HepG2 (cell line): ENCODE measurements around the gene NOP14. TPM values are rescaled to one million over a fixed set of nuclear protein-coding genes. Genes with fewer than 3 reads are reported as not detected.
"Not testable (repeated sequence)": the region's sequence is repeated elsewhere in the genome, so short reads cannot be mapped to it uniquely, and the experiment has no call there.

Experiments
- ATAC-seq: fragments of 200-7000 bp; cut with Tn5 transposase; 3 replicates; pipeline ENCODE4 v1.9.1; 2020; ENCODE audit warnings: mild to moderate bottlenecking, moderate library complexity
- BruUV-seq: library from RNA; stranded (reverse); fragments of 400-500 nt; replicated peaks from 2 replicates; lab custom pipeline; 2021; lab: Mats Ljungman, UMichigan
- CTCF ChIA-PET: fragments of 300-600 bp; formaldehyde crosslinking; extraction: SDS; loops from one replicate; lab custom pipeline; 2021; ENCODE audit warnings: low total read pairs, inconsistent platforms, low intra/inter-chr PET ratio; lab: Yijun Ruan, JAX
- POLR2A ChIA-PET: fragments of 350-600 bp; sonication (Branson Sonifier 250); formaldehyde crosslinking; loops from one replicate; lab custom pipeline; 2020; ENCODE audit warnings: antibody characterized with exemption, inconsistent platforms; lab: Yijun Ruan, JAX
- DNase-seq: peaks from one replicate; pipeline ENCODE4 v3.0.0-alpha.2; 2015; ENCODE audit warnings: low spot score
- FAIRE-seq: peaks from 3 replicates; lab custom pipeline; 2011; peaks lifted over from hg19 to GRCh38; lab: Jason Lieb, UNC
- H2AFZ ChIP-seq: one replicate; pipeline ENCODE4 v1.6.1; 2011; ENCODE audit warnings: low read length, inconsistent platforms
- H3K27ac ChIP-seq: fragments of 300-600 bp; 3 replicates; pipeline ENCODE4 v1.8.0; 2011; ENCODE audit warnings: mixed run types, mild to moderate bottlenecking, mixed read lengths, low read length, inconsistent platforms; ENCODE audit not compliant: insufficient read depth; ENCODE audit errors: extremely low read length
- H3K27me3 ChIP-seq, 2 experiments: fragments of 200-600 bp in 1 of 2; 2 replicates in 1 of 2; 3 replicates in 1 of 2; pipeline versions ENCODE4 v1.6.0 to v1.8.0; 2011; ENCODE audit warnings: low read length in 2 of 2, mild to moderate bottlenecking in 2 of 2, moderate library complexity in 2 of 2, inconsistent platforms in 1 of 2; ENCODE audit not compliant: insufficient read depth in 2 of 2, control insufficient read depth in 1 of 2
- H3K36me3 ChIP-seq, 2 experiments: fragments of 200-600 bp in 1 of 2; replicated peaks in 1 of 2; 2 replicates in 1 of 2; 3 replicates in 1 of 2; pipeline versions ENCODE4 v1.5.1 to v1.8.0; 2011; ENCODE audit warnings: low read length in 2 of 2, inconsistent platforms in 1 of 2; ENCODE audit not compliant: insufficient read depth in 2 of 2, control insufficient read depth in 1 of 2
- H3K4me1 ChIP-seq: 2 replicates; pipeline ENCODE4 v1.5.1; 2012; ENCODE audit warnings: low read length, inconsistent platforms; ENCODE audit not compliant: insufficient read depth
- H3K4me2 ChIP-seq: 2 replicates; pipeline ENCODE4 v1.6.0; 2011; ENCODE audit warnings: low read depth, low read length, inconsistent platforms
- H3K4me3 ChIP-seq, 3 experiments: fragments of 200-600 bp in 1 of 3; sonication (generic), shearing (Covaris generic) in 1 of 3; replicated peaks in 1 of 3; 2 replicates each; pipeline ENCODE4 v1.5.1; 2011 to 2016; ENCODE audit warnings: low read length in 3 of 3, inconsistent platforms in 2 of 3, low read depth in 2 of 3, mild to moderate bottlenecking in 2 of 3, control low read depth in 1 of 3, mixed read lengths in 1 of 3; ENCODE audit not compliant: insufficient read depth in 1 of 3
- H3K79me2 ChIP-seq: one replicate; pipeline ENCODE4 v1.6.1; 2011; ENCODE audit warnings: low read length, inconsistent platforms; ENCODE audit not compliant: insufficient read depth
- H3K9ac ChIP-seq: 2 replicates; pipeline ENCODE4 v1.6.0; 2011; ENCODE audit warnings: mild to moderate bottlenecking, low read depth, low read length, inconsistent platforms; ENCODE audit not compliant: insufficient read depth
- H3K9me3 ChIP-seq: 2 replicates; pipeline ENCODE4 v1.5.1; 2012; ENCODE audit warnings: mild to moderate bottlenecking, low read length
- H4K20me1 ChIP-seq: 2 replicates; pipeline ENCODE4 v1.6.0; 2011; ENCODE audit warnings: inconsistent platforms, mild to moderate bottlenecking, low read length, moderate library complexity; ENCODE audit not compliant: insufficient read depth
- MTA3 ChIP-seq: sonication (generic); formaldehyde crosslinking; IDR thresholded peaks from 2 replicates; pipeline ENCODE4 v1.4.0; 2020; ENCODE audit warnings: missing genetic modification reagents
- NAIF1 ChIP-seq: sonication (generic); formaldehyde crosslinking; IDR thresholded peaks from 2 replicates; pipeline ENCODE4 v1.5.0; 2020; ENCODE audit warnings: mild to moderate bottlenecking, missing genetic modification reagents, borderline replicate concordance
- SIX4 ChIP-seq: sonication (generic); formaldehyde crosslinking; IDR thresholded peaks from 2 replicates; pipeline ENCODE4 v1.4.0; 2020; ENCODE audit warnings: missing genetic modification reagents
- ZFP36 ChIP-seq: fragments of 150-350 bp; IDR thresholded peaks from 2 replicates; pipeline ENCODE4 v1.6.1; 2018; ENCODE audit warnings: borderline replicate concordance, low read length, low read depth; ENCODE audit not compliant: partially characterized antibody
- ZMAT5 ChIP-seq: sonication (generic); formaldehyde crosslinking; IDR thresholded peaks from 2 replicates; pipeline ENCODE4 v1.5.0; 2020; ENCODE audit warnings: mild to moderate bottlenecking, low read depth, missing genetic modification reagents, borderline replicate concordance
- ZNF160 ChIP-seq: sonication (generic); formaldehyde crosslinking; IDR thresholded peaks from 2 replicates; pipeline ENCODE4 v1.8.0; 2022; ENCODE audit warnings: mild to moderate bottlenecking, inconsistent platforms, missing genetic modification reagents
- ZNF34 ChIP-seq: sonication (generic); formaldehyde crosslinking; IDR thresholded peaks from 2 replicates; pipeline ENCODE4 v1.4.0; 2020; ENCODE audit warnings: mild to moderate bottlenecking, missing genetic modification reagents, borderline replicate concordance
- ZNF431 ChIP-seq: sonication (generic); formaldehyde crosslinking; IDR thresholded peaks from 2 replicates; pipeline ENCODE4 v1.9.0; 2022; ENCODE audit warnings: missing genetic modification reagents, low read depth, mild to moderate bottlenecking, borderline replicate concordance
- ZNF749 ChIP-seq: sonication (generic); formaldehyde crosslinking; IDR thresholded peaks from 2 replicates; pipeline ENCODE4 v1.8.0; 2022; ENCODE audit warnings: mild to moderate bottlenecking, missing genetic modification reagents, moderate library complexity, borderline replicate concordance
- WGBS: methylation state at CpG from one replicate; pipeline ENCODE4 v1.1.6; 2017; ENCODE audit warnings: low lambda C conversion rate; 5-methylcytosine and 5-hydroxymethylcytosine counted together
- in situ Hi-C: cut with HindIII; loops from 2 replicates; pipeline ENCODE4 v1.10.0; 2017; ENCODE audit warnings: low pct_unique_long_range_greater_than_20kb; ENCODE audit not compliant: extremely low pct_ligation_motif_present
- intact Hi-C: fragments of 100-400 bp; cut with micrococcal nuclease; formaldehyde crosslinking; loops from one replicate; pipeline ENCODE4 v1.10.0; 2022; ENCODE audit not compliant: unreplicated experiment
- polyA plus RNA-seq, 8 experiments: library from polyadenylated mRNA; depleted of rRNA in 3 of 8; stranded (reverse) in 7 of 8; unstranded in 1 of 8; fragments of >200 nt; fragmentation: Illumina TruSeq in 4 of 8; extraction: Trizol in 4 of 8; gene quantifications; 2 replicates each; pipeline versions ENCODE4 v1.2.1 to v1.2.3, GENCODE V29; 2011 to 2016; ENCODE audit warnings: low read depth in 4 of 8, missing spikeins in 1 of 8, mixed read lengths in 1 of 8; ENCODE audit not compliant: insufficient read depth in 1 of 8
- total RNA-seq, 5 experiments: library from RNA; depleted of rRNA; stranded (reverse); fragments of >200 nt; fragmentation: Illumina TruSeq; extraction: Trizol; gene quantifications; 2 replicates each; pipeline ENCODE4 v1.2.3, GENCODE V29; 2016; ENCODE audit warnings: low read depth in 1 of 5
- TF ChIP-seq, protein P1 (sequence below): sonication (generic); formaldehyde crosslinking; IDR thresholded peaks from 2 replicates; pipeline ENCODE4 v1.5.0; 2020; ENCODE audit warnings: missing genetic modification reagents

The NOP14 gene
- total and polyA plus RNA-seq, 2 of the 13 experiments (the other 11 are each of a cell fraction or from before 2014, with no cell fraction given): 6.9 to 47.9 TPM

DNA sequence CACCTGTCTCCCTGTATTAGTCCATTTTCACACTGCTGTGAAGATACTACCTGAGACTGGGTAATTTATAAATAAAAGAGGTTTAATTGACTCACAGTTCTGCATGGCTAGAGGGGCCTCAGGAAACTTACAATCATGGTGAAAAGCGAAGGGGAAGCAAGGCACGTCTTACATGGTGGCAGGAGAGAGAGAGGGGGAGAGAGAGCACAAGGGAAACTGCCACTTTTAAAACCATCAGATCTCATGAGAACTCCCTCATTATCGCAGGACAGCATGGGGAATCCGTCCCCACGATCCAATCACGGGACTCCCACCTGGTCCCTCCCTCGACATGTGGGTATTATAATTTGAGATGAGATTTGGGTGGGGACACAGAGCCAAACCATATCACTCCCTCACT, 20.5 kb upstream of the NOP14 start:
- H3K79me2 ChIP-seq, H3K9ac ChIP-seq, H3K27ac ChIP-seq, H2AFZ ChIP-seq, H3K9me3 ChIP-seq, intact Hi-C loops, BruUV-seq, POLR2A ChIA-PET, H3K4me2 ChIP-seq, H3K36me3 ChIP-seq, H3K4me3 ChIP-seq, DNase-seq, ATAC-seq, H4K20me1 ChIP-seq, FAIRE-seq, CTCF ChIA-PET, H3K4me1 ChIP-seq: not testable (repeated sequence)
- in situ Hi-C loops: loop anchor here (5.0 kb wide), 1 partner anchor 54 kb away; no protein-coding TSS in a partner anchor
- TF ChIP-seq ZNF431 (CRISPR knock-in tag): 0 out of 2 replicates have a peak, but pooled peaks have one; percentile 43
- H3K27me3 ChIP-seq: peaks cover 1 to 10% of the 10 kb centered on the region in 2 experiments; a peak in 3 of 5 replicates
- WGBS: 13% methylated on average over 7 of the region's 7 CpGs

GRCh38 chr4:2982012-2982411, 18.8 kb upstream of the NOP14 start:
- Histone ChIP-seq H3K27ac (no peak overlapping the region), H3K79me2 (no peaks in the 10 kb centered on the region), H4K20me1 (no peaks in the 10 kb centered on the region), H3K27me3 (peaks cover 1 to 4% of the 10 kb centered on the region in 2 experiments; a peak in 2 of 5 replicates), H2AFZ (no peak overlapping the region), H3K4me2 (no peak overlapping the region), H3K4me3 (no peak overlapping the region), H3K36me3 (no peaks in the 10 kb centered on the region), H3K9me3 (no peaks in the 10 kb centered on the region), H3K4me1 (peaks cover 15% of the 10 kb centered on the region), H3K9ac (no peak overlapping the region)
- DNase-seq (no peak), ATAC-seq (no peak), FAIRE-seq (no peak)
- TF ChIP-seq ZFP36: no peak
- no peak for TF ChIP-seq MTA3 (CRISPR knock-in tag)
- TF ChIP-seq ZNF160: no peak
- no peak for TF ChIP-seq ZMAT5 (CRISPR knock-in tag)
- TF ChIP-seq ZNF34 (CRISPR knock-in tag): no peak
- no peak for TF ChIP-seq ZNF749 (CRISPR knock-in tag)
- TF ChIP-seq, protein P1, sequence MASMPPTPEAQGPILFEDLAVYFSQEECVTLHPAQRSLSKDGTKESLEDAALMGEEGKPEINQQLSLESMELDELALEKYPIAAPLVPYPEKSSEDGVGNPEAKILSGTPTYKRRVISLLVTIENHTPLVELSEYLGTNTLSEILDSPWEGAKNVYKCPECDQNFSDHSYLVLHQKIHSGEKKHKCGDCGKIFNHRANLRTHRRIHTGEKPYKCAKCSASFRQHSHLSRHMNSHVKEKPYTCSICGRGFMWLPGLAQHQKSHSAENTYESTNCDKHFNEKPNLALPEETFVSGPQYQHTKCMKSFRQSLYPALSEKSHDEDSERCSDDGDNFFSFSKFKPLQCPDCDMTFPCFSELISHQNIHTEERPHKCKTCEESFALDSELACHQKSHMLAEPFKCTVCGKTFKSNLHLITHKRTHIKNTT (CRISPR knock-in tag): no peak
- no peak for TF ChIP-seq NAIF1
- TF ChIP-seq SIX4: no peak
- in situ Hi-C loops (loop anchor here (5.0 kb wide), 1 partner anchor 55 kb away; no protein-coding TSS in a partner anchor), intact Hi-C loops (no loop called here)
- POLR2A ChIA-PET: no interaction called here
- 41% methylated on average over 3 of the region's 4 CpGs for WGBS
- CTCF ChIA-PET: no interaction called here
- no TSS peak for BruUV-seq
